ENCODE measurements around the gene ZNF232.
A peak's percentile ranks its signal among the peaks of the same experiment; 100 is the strongest.
"Not testable (repeated sequence)": the region's sequence is repeated elsewhere in the genome, so short reads cannot be mapped to it uniquely, and the experiment has no call there.

ZNF232 gene

GRCh38 chr17:5096731-5097100 is 15.0 kb downstream of the ZNF232 start:
- no peak for DNase-seq

GRCh38 chr17:5092218-5093010 is 19.3 kb downstream of the ZNF232 start:
- DNase-seq: no peak

GRCh38 chr17:5080591-5080990 is 31.1 kb downstream of the ZNF232 start:
- DNase-seq: no peak

- DNase-seq: peak; percentile 90
Measured at GRCh38 chr17:5078106-5079028, 33.3 kb downstream of the ZNF232 start, which contains the start of gene ZFP3. ZFP3 (plus strand) TSS chr17:5078467; CDS start chr17:5091505, 13,038 bp downstream.

GRCh38 chr17:5077781-5078105 is 33.9 kb downstream of the ZNF232 start:
- no peak for DNase-seq

GRCh38 chr17:5077275-5077674 is 34.4 kb downstream of the ZNF232 start:
- not testable (repeated sequence) for DNase-seq

GRCh38 chr17:5075472-5075871 is 36.2 kb downstream of the ZNF232 start:
- DNase-seq: not testable (repeated sequence)

- DNase-seq: no peak
Measured at GRCh38 chr17:5069724-5070123, 42.0 kb downstream of the ZNF232 start.

- DNase-seq: no peak
Measured at GRCh38 chr17:5068236-5068635, 43.4 kb downstream of the ZNF232 start.

GRCh38 chr17:5065227-5065744 is 46.4 kb downstream of the ZNF232 start:
- no peak for DNase-seq

Measured in left hindlimb (tissue), 1 donor.